ELR (cell line): ENCODE results near the gene GPAT2.
"Not testable (repeated sequence)": the region's sequence is repeated elsewhere in the genome, so short reads cannot be mapped to it uniquely, and the experiment has no call there.

Experiments used
- DNase-seq: peaks from one replicate; pipeline ENCODE4 v3.0.0-alpha.2; 2015; ENCODE audit warnings: low read depth

GPAT2 gene

DNA sequence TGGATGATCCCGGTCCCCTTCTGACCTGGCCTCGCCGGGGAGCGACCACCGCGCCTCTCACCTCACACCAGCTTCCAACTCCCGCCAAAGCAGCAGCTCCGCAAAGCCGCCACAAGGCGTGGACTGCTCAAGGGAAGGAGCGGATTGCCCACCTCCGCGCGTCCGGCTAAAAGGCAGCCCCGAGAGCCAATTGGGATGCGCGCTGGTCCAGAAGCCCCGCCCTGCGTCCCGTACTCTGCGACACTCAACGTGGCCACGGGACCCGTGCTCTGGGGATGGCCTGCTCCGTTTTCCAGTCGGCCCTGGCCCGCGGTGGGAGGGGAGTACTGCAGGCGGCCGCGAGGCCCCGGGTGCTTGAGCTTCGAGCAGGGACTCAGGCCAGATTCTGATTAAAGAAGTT lies at the start of gene GPAT2:
Gene GPAT2 (minus strand): TSS at position 125 of the 400 bp plus-strand sequence. CDS start 2,557 bp downstream, outside the sequence.
- not testable (repeated sequence) for DNase-seq

DNA sequence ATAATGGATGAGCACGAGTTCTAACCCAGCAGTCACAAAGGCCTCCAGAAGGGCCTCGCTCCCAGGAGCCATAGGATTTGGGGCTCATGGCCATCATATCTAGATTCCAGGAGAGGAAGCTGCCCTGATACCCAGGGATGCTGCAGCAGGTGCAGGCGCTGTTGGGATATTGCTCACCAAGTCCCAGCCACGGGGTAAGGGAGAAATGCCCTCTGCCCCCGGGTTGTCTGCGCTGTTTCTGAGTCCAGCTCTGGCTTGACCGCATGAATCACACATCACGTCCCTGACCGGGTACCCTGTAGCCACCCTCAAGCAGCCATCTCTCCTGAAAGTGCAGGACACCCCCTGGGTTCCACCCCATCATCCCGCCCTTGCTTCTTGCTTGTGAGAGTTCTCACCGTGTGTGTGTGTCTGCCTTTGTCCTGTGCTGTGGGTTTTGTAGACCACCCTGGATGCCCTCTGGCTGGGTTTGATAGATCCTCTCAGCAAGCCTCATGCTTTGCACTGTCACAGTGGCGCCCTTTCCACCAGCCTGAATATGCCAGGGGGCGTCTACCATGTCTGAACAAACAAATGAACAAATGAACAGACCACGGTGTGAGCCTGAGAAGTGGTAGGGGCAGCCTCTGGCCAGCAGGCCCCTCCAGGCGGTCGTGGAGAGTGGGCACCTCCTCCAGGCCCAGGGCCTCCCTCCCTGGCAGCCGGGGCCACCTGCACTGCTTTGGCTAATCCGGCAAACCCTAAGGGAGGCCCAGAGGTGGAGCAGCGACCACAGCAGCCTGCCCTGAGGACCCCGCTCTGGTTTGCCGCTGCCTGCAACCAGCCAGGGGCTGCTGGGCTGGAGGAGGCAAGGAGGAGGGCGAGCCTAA lies 49.5 kb upstream of the GPAT2 start:
- DNase-seq: no peak

GRCh38 chr2:96083064-96083939 lies 48.6 kb upstream of the GPAT2 start:
- no peak for DNase-seq

DNA sequence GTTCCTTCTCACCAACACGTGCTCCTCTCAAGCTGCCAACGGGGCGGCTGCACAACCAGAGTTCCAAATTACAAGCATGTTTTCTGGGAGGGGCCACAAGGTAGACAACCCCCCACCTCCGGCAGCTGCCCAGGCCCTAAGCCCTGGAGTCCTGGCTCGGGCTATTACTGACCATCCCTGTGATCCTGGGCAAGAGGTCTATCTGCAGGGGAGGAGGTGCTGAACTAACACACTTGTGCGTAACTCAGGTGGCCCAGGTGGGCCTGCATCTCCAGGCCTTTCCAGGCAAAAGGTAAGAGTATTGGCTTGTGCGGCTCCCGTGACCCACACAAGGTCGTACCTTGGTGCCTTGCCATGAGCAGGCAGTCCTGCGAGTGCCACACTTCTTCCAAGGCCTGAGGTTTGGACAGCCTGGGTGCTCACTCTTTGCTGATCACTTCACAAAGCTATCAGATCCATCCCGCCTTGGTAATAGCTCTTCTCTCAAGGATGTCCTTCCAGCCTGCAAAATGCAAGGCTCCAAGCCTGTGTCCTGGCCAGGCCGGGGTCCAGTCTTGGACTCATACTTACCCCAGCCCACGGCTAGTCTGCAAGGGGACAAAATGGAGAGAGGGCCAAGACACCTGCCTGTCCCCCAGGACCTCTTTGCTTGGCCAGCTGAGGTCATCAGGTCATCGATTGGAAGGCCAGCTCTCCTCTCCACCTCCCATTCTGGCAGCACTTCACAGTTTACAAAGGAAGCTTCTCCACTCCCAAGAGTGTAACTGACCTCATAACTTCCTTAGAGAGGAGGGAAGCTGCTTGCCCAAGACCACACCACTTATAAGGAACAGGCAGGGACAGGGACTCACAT lies 47.7 kb upstream of the GPAT2 start:
- no peak for DNase-seq

- no peak for DNase-seq
These were observed 46.3 kb upstream of the GPAT2 start for GRCh38 chr2:96081042-96081441.

DNA sequence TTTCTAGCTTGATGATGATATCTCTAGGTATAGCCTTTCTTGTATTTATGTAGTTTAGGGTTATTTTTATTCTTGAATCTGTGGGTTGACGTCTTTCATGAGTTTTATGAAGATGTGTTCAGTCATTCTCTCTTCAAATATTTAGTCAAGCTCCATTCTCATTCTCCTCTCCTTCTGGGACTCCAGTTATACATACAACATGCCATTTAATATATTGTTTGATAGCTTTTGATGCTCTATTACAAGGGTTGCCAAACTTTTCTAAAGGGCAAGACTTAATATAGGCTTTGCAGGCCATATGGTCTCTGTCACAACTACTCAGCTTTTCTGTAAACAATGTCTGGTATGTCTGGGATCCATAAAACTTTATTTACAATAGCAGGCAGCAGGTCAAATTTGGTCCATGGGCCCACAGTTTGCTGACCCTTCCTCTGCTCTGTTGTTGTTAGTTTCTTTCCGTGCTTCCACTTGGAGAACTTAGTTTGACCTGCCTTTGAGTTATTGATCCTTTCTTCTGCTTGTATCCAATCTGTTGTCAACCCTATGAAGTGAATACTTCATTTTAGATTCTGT lies 40.6 kb upstream of the GPAT2 start:
- DNase-seq: no peak

DNA sequence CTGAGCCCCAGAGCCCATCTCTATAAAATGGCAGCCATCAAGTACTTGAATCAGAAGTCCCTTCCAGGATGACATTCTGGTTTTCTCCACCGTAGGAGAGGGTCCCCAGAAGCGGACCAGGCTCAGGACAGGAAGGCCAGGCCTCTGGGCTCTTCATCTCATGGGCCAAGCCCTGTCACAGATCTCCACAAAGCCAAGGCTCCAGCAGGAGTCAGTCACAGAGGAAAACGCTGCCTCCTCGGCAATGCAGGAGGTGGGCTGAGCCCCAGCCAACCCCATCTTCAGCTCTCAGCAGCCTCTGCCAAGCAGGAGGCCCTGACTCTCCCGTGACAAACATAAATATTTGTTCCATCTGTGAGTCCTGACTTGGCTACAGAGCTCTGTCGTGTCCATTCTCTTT lies 39.4 kb upstream of the GPAT2 start:
- no peak for DNase-seq

- DNase-seq: no peak
These were observed 38.6 kb upstream of the GPAT2 start for GRCh38 chr2:96073170-96073775.

GRCh38 chr2:96072746-96073145 lies 38.0 kb upstream of the GPAT2 start:
- DNase-seq: no peak

DNA sequence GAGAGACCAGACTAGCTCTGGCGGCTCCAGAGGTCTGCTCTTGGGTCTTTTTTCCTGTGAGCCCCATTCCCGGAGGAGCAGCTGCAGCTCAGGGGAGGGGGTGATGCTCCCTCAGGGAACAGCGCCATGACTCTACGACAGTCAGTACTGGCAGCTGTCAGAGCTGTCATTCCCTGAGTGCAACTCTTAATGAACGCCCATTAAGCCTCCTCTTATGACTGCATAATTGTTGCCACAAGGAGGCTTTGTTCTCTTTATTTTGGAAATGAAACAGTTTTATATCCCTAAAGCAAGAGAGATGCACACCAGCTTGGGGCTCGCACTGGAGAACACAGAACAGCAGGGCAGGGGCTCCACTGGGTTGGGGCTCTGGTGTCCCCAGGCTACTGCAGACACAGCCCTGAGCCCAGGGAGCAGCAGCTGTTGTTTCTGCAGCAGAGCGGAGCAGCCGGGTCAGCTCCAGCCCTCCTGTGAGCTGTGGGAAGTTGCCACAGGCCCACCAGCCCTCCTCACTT lies 37.3 kb upstream of the GPAT2 start:
- not testable (repeated sequence) for DNase-seq

DNA sequence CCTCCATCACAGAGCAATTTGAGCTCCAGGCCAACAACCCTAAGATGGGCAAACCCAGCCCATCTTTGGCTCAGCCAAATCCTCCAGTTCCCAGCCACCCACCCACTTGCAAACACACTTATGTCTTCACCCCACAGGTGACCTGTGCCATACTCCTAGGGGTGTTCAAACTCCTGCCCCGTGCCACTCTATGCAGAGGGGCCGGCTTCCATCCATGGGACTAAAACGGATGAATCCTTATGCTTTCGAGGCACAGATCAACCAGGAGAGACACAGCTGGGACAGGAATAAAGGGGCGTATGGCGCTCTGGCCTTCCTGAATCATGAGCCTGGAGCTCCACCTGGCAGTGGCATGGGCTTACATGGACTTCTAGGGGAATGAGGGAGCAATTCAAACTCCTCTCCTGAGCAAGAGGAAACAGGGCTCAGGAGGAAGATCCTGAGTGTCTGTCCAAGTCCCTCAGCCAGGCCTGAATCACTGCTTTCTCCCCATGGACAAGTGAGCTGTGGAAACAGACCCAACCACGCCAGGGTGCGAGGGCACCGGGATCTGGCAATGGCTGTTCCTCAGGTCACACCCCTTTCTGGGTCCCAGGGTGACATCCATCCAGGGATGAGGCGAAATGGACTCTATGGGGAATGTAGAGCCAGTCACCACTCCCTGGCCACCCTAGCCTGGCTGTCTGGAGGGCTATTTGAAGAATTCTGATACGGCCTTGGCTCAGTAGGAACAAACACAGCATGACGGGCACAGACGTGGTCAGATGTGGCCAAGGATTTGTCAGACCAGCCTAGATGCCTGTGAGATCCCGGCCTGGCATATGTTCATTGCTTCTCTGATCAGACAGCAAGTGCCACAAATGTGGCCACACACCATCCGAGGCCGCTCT lies 36.6 kb upstream of the GPAT2 start:
- not testable (repeated sequence) for DNase-seq

- DNase-seq: not testable (repeated sequence)
These were observed 35.6 kb upstream of the GPAT2 start for GRCh38 chr2:96070351-96070750.

GRCh38 chr2:96069878-96070277 lies 35.2 kb upstream of the GPAT2 start:
- DNase-seq: not testable (repeated sequence)

- not testable (repeated sequence) for DNase-seq
These were observed 33.3 kb upstream of the GPAT2 start for GRCh38 chr2:96067902-96068581.

DNA sequence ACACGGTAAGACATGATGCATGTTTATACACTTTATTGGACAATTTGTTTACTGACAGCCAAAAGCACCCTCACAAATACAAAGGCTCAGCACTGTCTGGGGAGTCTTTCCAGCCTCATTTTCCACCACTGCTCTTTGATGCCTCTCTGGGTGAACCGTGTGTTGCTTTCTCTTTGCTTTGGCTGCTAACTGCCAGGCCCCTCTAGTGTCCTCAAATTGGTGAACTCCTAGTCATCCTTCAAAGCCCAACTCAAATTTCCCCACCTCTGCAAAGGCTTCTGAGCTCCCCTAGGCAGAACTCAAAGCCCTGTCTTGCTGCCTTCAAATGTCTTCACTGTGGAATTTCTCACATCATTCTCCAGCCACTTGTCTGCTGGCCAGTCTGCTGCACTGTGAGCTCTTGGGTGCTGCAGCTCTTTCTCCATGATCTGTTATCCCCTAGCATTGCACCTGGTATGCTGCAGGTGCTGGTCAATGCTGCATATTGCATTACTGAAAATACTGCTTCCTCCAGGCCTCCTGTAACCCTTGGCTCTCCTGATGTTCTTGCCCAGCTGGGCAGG lies 32.5 kb upstream of the GPAT2 start:
- DNase-seq: not testable (repeated sequence)

- DNase-seq: not testable (repeated sequence)
These were observed 31.8 kb upstream of the GPAT2 start for GRCh38 chr2:96066511-96066910.

- DNase-seq: not testable (repeated sequence)
These were observed 31.2 kb upstream of the GPAT2 start for GRCh38 chr2:96065954-96066353.

DNA sequence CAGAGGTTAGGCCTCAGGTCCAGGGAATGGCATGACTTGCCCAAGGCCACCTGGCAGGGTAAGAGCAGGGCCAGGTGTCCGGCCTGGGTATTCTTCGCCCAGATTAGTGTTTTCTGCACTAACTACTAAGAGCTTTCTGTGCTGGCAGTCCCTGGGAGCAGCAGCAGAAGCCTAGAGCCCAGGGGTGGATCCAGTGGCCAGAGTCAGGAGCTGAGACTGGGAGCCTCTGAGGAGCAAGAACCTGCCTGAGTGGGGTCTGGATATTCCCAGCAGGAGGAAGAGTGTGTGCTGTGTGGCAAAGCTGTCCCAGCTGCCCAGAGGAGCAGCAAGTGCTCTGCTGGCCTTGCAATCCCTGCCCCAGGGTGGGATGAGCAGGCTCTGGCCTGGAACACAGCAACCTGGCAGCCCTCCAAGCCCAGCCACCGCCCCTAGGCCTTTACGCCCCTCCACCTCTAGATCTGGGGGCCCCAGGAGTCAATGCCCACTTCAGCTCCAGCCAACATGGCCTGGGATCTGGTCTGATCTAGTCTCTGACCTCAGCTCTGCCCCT lies 30.7 kb upstream of the GPAT2 start:
- no peak for DNase-seq

DNA sequence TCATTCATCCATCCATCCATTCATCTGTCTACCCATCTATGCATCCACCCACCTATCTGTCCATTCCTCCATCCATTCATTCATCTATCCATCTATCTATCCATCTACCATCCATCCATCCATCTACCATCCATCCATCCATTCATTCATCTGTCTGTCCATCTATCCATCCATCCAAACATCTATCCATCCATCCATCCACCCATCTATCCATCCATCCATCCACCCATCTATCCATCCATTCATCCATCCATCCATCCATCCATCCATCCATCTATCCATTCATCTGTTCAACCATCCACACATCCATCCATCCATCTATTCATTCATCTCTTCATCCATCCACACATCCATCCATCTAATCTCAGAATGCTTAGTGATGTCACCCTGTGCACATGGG lies 30.0 kb upstream of the GPAT2 start:
- DNase-seq: not testable (repeated sequence)
